ENCODE results near the gene RAP1B.

GRCh38 chr12:68641138-68641537 lies 30.4 kb downstream of the RAP1B start:
- TF ChIP-seq, protein P1, sequence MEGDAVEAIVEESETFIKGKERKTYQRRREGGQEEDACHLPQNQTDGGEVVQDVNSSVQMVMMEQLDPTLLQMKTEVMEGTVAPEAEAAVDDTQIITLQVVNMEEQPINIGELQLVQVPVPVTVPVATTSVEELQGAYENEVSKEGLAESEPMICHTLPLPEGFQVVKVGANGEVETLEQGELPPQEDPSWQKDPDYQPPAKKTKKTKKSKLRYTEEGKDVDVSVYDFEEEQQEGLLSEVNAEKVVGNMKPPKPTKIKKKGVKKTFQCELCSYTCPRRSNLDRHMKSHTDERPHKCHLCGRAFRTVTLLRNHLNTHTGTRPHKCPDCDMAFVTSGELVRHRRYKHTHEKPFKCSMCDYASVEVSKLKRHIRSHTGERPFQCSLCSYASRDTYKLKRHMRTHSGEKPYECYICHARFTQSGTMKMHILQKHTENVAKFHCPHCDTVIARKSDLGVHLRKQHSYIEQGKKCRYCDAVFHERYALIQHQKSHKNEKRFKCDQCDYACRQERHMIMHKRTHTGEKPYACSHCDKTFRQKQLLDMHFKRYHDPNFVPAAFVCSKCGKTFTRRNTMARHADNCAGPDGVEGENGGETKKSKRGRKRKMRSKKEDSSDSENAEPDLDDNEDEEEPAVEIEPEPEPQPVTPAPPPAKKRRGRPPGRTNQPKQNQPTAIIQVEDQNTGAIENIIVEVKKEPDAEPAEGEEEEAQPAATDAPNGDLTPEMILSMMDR (conservative IDR thresholded peaks at IDR 0.05): no peak
- no peak for TF ChIP-seq ZFX (IDR thresholded peaks at IDR 0.05)

All from C4-2B (cell line).